IMR-90 (cell line): ENCODE data around the gene PFKP. TPM values are rescaled to one million over a fixed set of nuclear protein-coding genes. Genes with fewer than 3 reads are reported as not detected.

Source experiments
- ATAC-seq: fragments of 200-7000 bp; cut with Tn5 transposase; 2 replicates; pipeline ENCODE4 v1.9.1; 2020; ENCODE audit warnings: low read depth, mild to moderate bottlenecking, moderate library complexity
- BruUV-seq: library from RNA; stranded (reverse); fragments of 400-500 nt; replicated peaks from 2 replicates; lab custom pipeline; 2021; lab: Mats Ljungman, UMichigan
- CTCF ChIA-PET: fragments of 300-600 bp; formaldehyde crosslinking; extraction: SDS; loops from one replicate; lab custom pipeline; 2021; ENCODE audit warnings: antibody characterized with exemption; lab: Yijun Ruan, JAX
- POLR2A ChIA-PET: fragments of 300-600 bp; sonication (Branson Sonifier 250); formaldehyde crosslinking; loops from one replicate; lab custom pipeline; 2022; ENCODE audit warnings: antibody characterized with exemption; ENCODE audit not compliant: unreplicated experiment; lab: Charles Lee
- DNase-seq: peaks from one replicate; pipeline ENCODE4 v3.0.0; 2013
- H2AFZ ChIP-seq: replicated peaks from 2 replicates; pipeline ENCODE3; 2013; ENCODE audit warnings: low read length, mild to moderate bottlenecking; ENCODE audit not compliant: poor library complexity
- H2AK5ac ChIP-seq: 2 replicates; pipeline ENCODE4 v1.6.1; 2013; ENCODE audit warnings: low read depth, low read length, inconsistent platforms
- H2AK9ac ChIP-seq: replicated peaks from 2 replicates; pipeline ENCODE3; 2013; ENCODE audit warnings: mild to moderate bottlenecking, low read depth, low read length, moderate library complexity; ENCODE audit not compliant: poor library complexity
- H2BK120ac ChIP-seq: 2 replicates; pipeline ENCODE4 v1.6.1; 2013; ENCODE audit warnings: low read depth, low read length, inconsistent platforms
- H2BK15ac ChIP-seq: 3 replicates; pipeline ENCODE4 v1.6.1; 2013; ENCODE audit warnings: low read depth, low read length, inconsistent platforms
- H2BK20ac ChIP-seq: 2 replicates; pipeline ENCODE4 v1.6.1; 2013; ENCODE audit warnings: low read depth, mild to moderate bottlenecking, inconsistent platforms, low read length, moderate library complexity
- H2BK5ac ChIP-seq: 2 replicates; pipeline ENCODE4 v1.6.1; 2013; ENCODE audit warnings: mild to moderate bottlenecking, low read depth, low read length, inconsistent platforms; ENCODE audit not compliant: poor library complexity, severe bottlenecking
- H3K14ac ChIP-seq: replicated peaks from 2 replicates; pipeline ENCODE4 v1.6.1; 2013; ENCODE audit warnings: low read depth, low read length, inconsistent platforms
- H3K18ac ChIP-seq: 2 replicates; pipeline ENCODE4 v1.6.1; 2013; ENCODE audit warnings: low read depth, low read length, control low read depth
- H3K23ac ChIP-seq: 2 replicates; pipeline ENCODE4 v1.6.1; 2013; ENCODE audit warnings: low read depth, low read length, inconsistent platforms
- H3K27ac ChIP-seq: 2 replicates; pipeline ENCODE4 v1.5.1; 2013; ENCODE audit warnings: mild to moderate bottlenecking, control low read depth, low read length; ENCODE audit not compliant: insufficient read depth
- H3K27me3 ChIP-seq: 2 replicates; pipeline ENCODE4 v1.6.1; 2013; ENCODE audit warnings: low read length; ENCODE audit not compliant: control insufficient read depth, insufficient read depth
- H3K36me3 ChIP-seq: 2 replicates; pipeline ENCODE4 v1.6.1; 2013; ENCODE audit warnings: low read length, mixed read lengths; ENCODE audit not compliant: control insufficient read depth, insufficient read depth
- H3K4ac ChIP-seq: 2 replicates; pipeline ENCODE4 v1.6.1; 2013; ENCODE audit warnings: low read depth, low read length, inconsistent platforms
- H3K4me1 ChIP-seq: 2 replicates; pipeline ENCODE4 v1.6.1; 2013; ENCODE audit warnings: low read length, mixed read lengths; ENCODE audit not compliant: control insufficient read depth, insufficient read depth
- H3K4me2 ChIP-seq: 2 replicates; pipeline ENCODE4 v1.6.1; 2013; ENCODE audit warnings: low read depth, mild to moderate bottlenecking, control low read depth, low read length, moderate library complexity
- H3K4me3 ChIP-seq: 2 replicates; pipeline ENCODE4 v1.5.1; 2013; ENCODE audit warnings: low read depth, mild to moderate bottlenecking, control low read depth, low read length, moderate library complexity; ENCODE audit not compliant: insufficient read depth
- H3K56ac ChIP-seq: 2 replicates; pipeline ENCODE4 v1.6.1; 2013; ENCODE audit warnings: low read length, inconsistent platforms; ENCODE audit not compliant: insufficient read depth; ENCODE audit errors: extremely low read depth
- H3K79me1 ChIP-seq, 2 experiments: 2 replicates each; pipeline ENCODE4 v1.6.1; 2013; ENCODE audit warnings: low read length in 2 of 2, inconsistent platforms in 1 of 2, low read depth in 1 of 2
- H3K9ac ChIP-seq: 2 replicates; pipeline ENCODE4 v1.6.1; 2013; ENCODE audit warnings: low read depth, low read length, control low read depth
- H3K9me1 ChIP-seq: 2 replicates; pipeline ENCODE4 v1.6.1; 2013; ENCODE audit warnings: low read length, inconsistent platforms; ENCODE audit not compliant: insufficient read depth
- H3K9me3 ChIP-seq: 2 replicates; pipeline ENCODE4 v1.6.1; 2013; ENCODE audit warnings: low read length; ENCODE audit not compliant: control insufficient read depth, insufficient read depth
- H4K20me1 ChIP-seq: 2 replicates; pipeline ENCODE4 v1.6.1; 2013; ENCODE audit warnings: low read length, inconsistent platforms; ENCODE audit not compliant: insufficient read depth
- H4K5ac ChIP-seq: 2 replicates; pipeline ENCODE4 v1.6.1; 2013; ENCODE audit warnings: mild to moderate bottlenecking, low read depth, low read length, control low read depth
- H4K8ac ChIP-seq, 2 experiments: 2 replicates each; pipeline ENCODE4 v1.6.1; 2013; ENCODE audit warnings: low read depth in 2 of 2, low read length in 2 of 2, control low read depth in 1 of 2, inconsistent platforms in 1 of 2
- H4K91ac ChIP-seq: 2 replicates; pipeline ENCODE4 v1.6.1; 2013; ENCODE audit warnings: low read depth, low read length, inconsistent platforms; ENCODE audit not compliant: insufficient read depth
- CEBPB ChIP-seq: IDR thresholded peaks from 2 replicates; pipeline ENCODE4 v1.6.1; 2012; ENCODE audit warnings: low read depth, low read length, improper control_type of control experiment
- FOS ChIP-seq: fragments of 150-350 bp; IDR thresholded peaks from 2 replicates; pipeline ENCODE4 v1.6.1; 2016; ENCODE audit warnings: low read depth, low read length
- MAFK ChIP-seq: IDR thresholded peaks from 2 replicates; pipeline ENCODE4 v1.6.1; 2012; ENCODE audit warnings: low read depth, low read length, improper control_type of control experiment
- RAD21 ChIP-seq: IDR thresholded peaks from 2 replicates; pipeline ENCODE4 v1.6.1; 2012; ENCODE audit warnings: low read length, improper control_type of control experiment
- RCOR1 ChIP-seq: IDR thresholded peaks from 2 replicates; pipeline ENCODE4 v1.6.1; 2012; ENCODE audit warnings: mild to moderate bottlenecking, low read length, improper control_type of control experiment; ENCODE audit not compliant: insufficient replicate concordance
- RFX5 ChIP-seq: IDR thresholded peaks from 2 replicates; pipeline ENCODE4 v1.8.0; 2012; ENCODE audit warnings: low read depth, mild to moderate bottlenecking, low read length, moderate library complexity
- WGBS, 2 experiments: methylation state at CpG; one replicate each; pipeline versions ENCODE4 v1.1.5 to v1.1.7; 2013; ENCODE audit warnings: missing lambda C conversion rate in 2 of 2; ENCODE audit not compliant: insufficient read length in 1 of 2; ENCODE audit errors: extremely low coverage in 2 of 2; 5-methylcytosine and 5-hydroxymethylcytosine counted together
- dilution Hi-C: fragments of 300-500 bp; cut with HindIII; formaldehyde crosslinking; loops from one replicate; pipeline ENCODE4 v1.14.3; 2018; ENCODE audit warnings: low sequenced_read_pairs; ENCODE audit not compliant: unreplicated experiment
- in situ Hi-C: fragments of 300-500 bp; cut with MboI; formaldehyde crosslinking; loops from 3 replicates; pipeline ENCODE4 v1.14.3; 2019; ENCODE audit warnings: low sequenced_read_pairs, inconsistent platforms, mixed read lengths
- intact Hi-C: fragments of 100-400 bp; cut with micrococcal nuclease; formaldehyde crosslinking; loops from 2 replicates; pipeline ENCODE4 v1.10.0; 2022
- polyA plus RNA-seq, 3 experiments: library from polyadenylated mRNA; depleted of rRNA; stranded (reverse); fragments of >200 nt; gene quantifications; 2 replicates each; pipeline ENCODE4 v1.2.3, GENCODE V29; 2012; ENCODE audit warnings: low replicate concordance in 1 of 3
- total RNA-seq: library from RNA; depleted of rRNA; stranded (reverse); fragments of >200 nt; gene quantifications from 2 replicates; pipeline ENCODE4 v1.2.3, GENCODE V29; 2012

Gene PFKP
- total and polyA plus RNA-seq, 2 of the 4 experiments (the other 2 are of a cell fraction): 223 to 294 TPM

DNA sequence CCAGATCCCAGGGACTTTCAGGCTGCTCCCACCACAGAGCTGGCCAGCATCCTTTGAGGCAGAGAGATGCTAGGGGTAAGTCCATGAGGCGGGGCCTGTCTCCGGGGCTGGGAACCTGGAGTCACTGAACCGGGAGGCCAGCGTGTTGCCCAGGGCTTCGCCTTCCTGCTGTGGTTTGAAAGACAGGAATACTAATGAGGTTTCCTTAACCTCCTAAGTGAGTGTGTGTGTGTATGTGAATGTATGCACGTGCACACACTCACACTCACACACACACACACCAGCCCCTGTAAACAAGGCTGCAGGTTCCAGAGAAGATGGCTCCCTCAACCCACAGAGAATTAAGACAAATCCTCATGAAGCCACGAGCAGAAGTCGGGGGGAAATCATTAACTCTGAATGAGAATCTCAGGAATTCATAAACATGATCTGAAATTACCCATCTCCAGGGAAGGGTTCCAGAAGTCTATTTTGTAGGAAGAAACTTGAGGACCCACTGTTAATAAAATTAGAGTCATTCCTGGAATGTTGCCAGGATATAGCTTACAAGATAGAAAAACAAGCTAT, 20.3 kb upstream of the PFKP start:
- H2AFZ ChIP-seq: peak overlapping the region; percentile 53
- peak; percentile 4 for ATAC-seq

More for the DNA sequence above, 20.3 kb upstream of the PFKP start:
- intact Hi-C loops (no loop called here), dilution Hi-C loops (loop anchor here (25.0 kb wide), 1 partner anchor 110 kb away; no protein-coding TSS in a partner anchor), in situ Hi-C loops (loop anchor here (10.0 kb wide), 1 partner anchor 1932 kb away; no protein-coding TSS in a partner anchor)
- Histone ChIP-seq H3K9me1 (peaks cover 22% of the 10 kb centered on the region), H3K27me3 (no peaks in the 10 kb centered on the region), H3K56ac (peak overlapping the region; percentile 93; the same call in 1 of the 2 replicates), H2BK120ac (peak overlapping the region; percentile 99), H3K4me2 (peak overlapping the region; percentile 71), H3K9ac (peak overlapping the region; percentile 83), H4K8ac (peak overlapping the region; percentile 95 to 98), H2AK5ac (peak overlapping the region; percentile 100), H2BK20ac (peak overlapping the region; percentile 99), H3K9me3 (no peaks in the 10 kb centered on the region), H2BK5ac (peak overlapping the region; percentile 97), H2AK9ac (peak overlapping the region; percentile 99), H3K27ac (peak overlapping the region; percentile 98), H3K4ac (peak overlapping the region; percentile 100), H3K79me1 (peaks cover 0 to 14% of the 10 kb centered on the region in 2 experiments; a peak in 3 of 4 replicates), H3K36me3 (no peaks in the 10 kb centered on the region), H3K4me1 (peaks cover 31% of the 10 kb centered on the region), H4K91ac (peak overlapping the region; percentile 99), H3K18ac (peak overlapping the region; percentile 99), H2BK15ac (peak overlapping the region; percentile 99; the same call in 2 of the 3 replicates), H3K4me3 (no peak overlapping the region), H3K23ac (peak overlapping the region; percentile 98), H3K14ac (peak overlapping the region; percentile 94), H4K5ac (peak overlapping the region; percentile 98), H4K20me1 (no peaks in the 10 kb centered on the region)
- ChIA-PET CTCF (no interaction called here), POLR2A (interaction anchor here (0.6 kb wide), 1 partner anchor 9 kb away, joined by 3 read pairs; no protein-coding TSS in a partner anchor)
- TF ChIP-seq RFX5: no peak
- no peak for TF ChIP-seq RCOR1
- TF ChIP-seq FOS: no peak
- no peak for TF ChIP-seq RAD21
- no peak for TF ChIP-seq MAFK
- no peak for TF ChIP-seq CEBPB
- WGBS, 2 experiments: no CpG with 5 or more reads among the region's 8 CpGs
- no TSS peak for BruUV-seq
- DNase-seq: peak; percentile 66
